Muscle of leg (tissue), 11 donors: ENCODE measurements around the gene RNF40. TPM values are rescaled to one million over a fixed set of nuclear protein-coding genes. Genes with fewer than 3 reads are reported as not detected.
A peak's percentile ranks its signal among the peaks of the same experiment; 100 is the strongest.

Experiments
- DNase-seq: peaks from one replicate; pipeline ENCODE4 v3.0.0; 2013
- H3K27ac ChIP-seq: one replicate; pipeline ENCODE4 v1.5.1; 2013; ENCODE audit warnings: mild to moderate bottlenecking, low read length, control low read depth
- H3K27me3 ChIP-seq: one replicate; pipeline ENCODE4 v1.6.1; 2013; ENCODE audit warnings: low read length; ENCODE audit not compliant: control insufficient read depth, insufficient read depth
- H3K36me3 ChIP-seq: one replicate; pipeline ENCODE4 v1.6.1; 2013; ENCODE audit warnings: low read length; ENCODE audit not compliant: control insufficient read depth, insufficient read depth
- H3K4me1 ChIP-seq: one replicate; pipeline ENCODE4 v1.6.1; 2013; ENCODE audit warnings: low read length; ENCODE audit not compliant: control insufficient read depth, insufficient read depth
- H3K4me3 ChIP-seq: one replicate; pipeline ENCODE4 v1.5.1; 2013; ENCODE audit warnings: low read length, control low read depth
- H3K9me3 ChIP-seq: replicated peaks from 2 replicates; pipeline ENCODE4 v1.6.1; 2013; ENCODE audit warnings: low read depth, low read length; ENCODE audit not compliant: control insufficient read depth
- WGBS: methylation state at CpG from one replicate; pipeline ENCODE4 v1.1.5; 2013; ENCODE audit warnings: missing lambda C conversion rate; ENCODE audit not compliant: insufficient coverage; 5-methylcytosine and 5-hydroxymethylcytosine counted together
- polyA plus RNA-seq, 8 donors: library from polyadenylated mRNA; unstranded; fragments of 120-200 nt; gene quantifications; one replicate each; pipeline versions ENCODE4 v1.2.1 to v1.2.3, GENCODE V29; 2013; ENCODE audit warnings: inconsistent platforms in 1 of 8, low replicate concordance in 1 of 8; ENCODE audit not compliant: insufficient read length in 8 of 8, insufficient read depth in 1 of 8
- total RNA-seq: library from RNA; stranded (reverse); fragments of 120-200 nt; gene quantifications from one replicate; pipeline ENCODE4 v1.2.4, GENCODE V29; 2013

RNF40 gene
- total and polyA plus RNA-seq, 9 donors, result 43.9 to 72.0 (median 56.6) TPM

- no peak for DNase-seq
- 77% methylated on average over 2 of the region's 4 CpGs for WGBS
- H3K9me3 ChIP-seq, result no peaks in the 10 kb centered on the region
- no peak overlapping the region for H3K4me3 ChIP-seq
- no peaks in the 10 kb centered on the region for H3K27me3 ChIP-seq
- no peak overlapping the region for H3K27ac ChIP-seq
- peaks cover 40% of the 10 kb centered on the region for H3K4me1 ChIP-seq
- peaks cover 60% of the 10 kb centered on the region for H3K36me3 ChIP-seq
These were observed 18.4 kb downstream of the RNF40 start for GRCh38 chr16:30780549-30780948.

- no peak overlapping the region for H3K27ac ChIP-seq
- peaks cover 60% of the 10 kb centered on the region for H3K36me3 ChIP-seq
- peaks cover 38% of the 10 kb centered on the region for H3K4me1 ChIP-seq
- no peak for DNase-seq
- no peak overlapping the region for H3K4me3 ChIP-seq
- WGBS, result 95% methylated on average over 57 of the region's 63 CpGs
- no peaks in the 10 kb centered on the region for H3K27me3 ChIP-seq
- H3K9me3 ChIP-seq, result no peaks in the 10 kb centered on the region
These were observed 20.6 kb downstream of the RNF40 start for GRCh38 chr16:30782486-30783279.

- peak; percentile 4 for DNase-seq
- H3K4me1 ChIP-seq, result peaks cover 33% of the 10 kb centered on the region
These were observed 21.4 kb downstream of the RNF40 start for GRCh38 chr16:30783280-30784109.

GRCh38 chr16:30784215-30784614, 22.1 kb downstream of the RNF40 start:
- Histone ChIP-seq H3K27me3 (no peaks in the 10 kb centered on the region), H3K4me3 (no peak overlapping the region), H3K9me3 (no peaks in the 10 kb centered on the region), H3K4me1 (peaks cover 26% of the 10 kb centered on the region), H3K27ac (no peak overlapping the region), H3K36me3 (peaks cover 52% of the 10 kb centered on the region)
- peak; percentile 4 for DNase-seq
- WGBS, result 81% methylated on average over 17 of the region's 18 CpGs

More at GRCh38 chr16:30783280-30784109, 21.4 kb downstream of the RNF40 start:
- Histone ChIP-seq H3K36me3 (peaks cover 56% of the 10 kb centered on the region), H3K9me3 (no peaks in the 10 kb centered on the region), H3K4me3 (no peak overlapping the region), H3K27ac (no peak overlapping the region), H3K27me3 (no peaks in the 10 kb centered on the region)
- 92% methylated on average over 48 of the region's 57 CpGs for WGBS

- H3K36me3 ChIP-seq, result peaks cover 40% of the 10 kb centered on the region
- peak; percentile 25 for DNase-seq
- H3K27me3 ChIP-seq, result no peaks in the 10 kb centered on the region
- H3K9me3 ChIP-seq, result no peaks in the 10 kb centered on the region
- 68% methylated on average over 2 of the region's 7 CpGs for WGBS
- peaks cover 23% of the 10 kb centered on the region for H3K4me1 ChIP-seq
- H3K27ac ChIP-seq, result peak overlapping the region; percentile 74
- H3K4me3 ChIP-seq, result peak overlapping the region; percentile 99
These were observed 23.3 kb downstream of the RNF40 start for GRCh38 chr16:30785126-30786106.

GRCh38 chr16:30786115-30786935, 24.2 kb downstream of the RNF40 start:
- Histone ChIP-seq H3K27me3 (no peaks in the 10 kb centered on the region), H3K27ac (peak overlapping the region; percentile 87), H3K4me1 (peaks cover 23% of the 10 kb centered on the region), H3K9me3 (no peaks in the 10 kb centered on the region), H3K36me3 (peaks cover 37% of the 10 kb centered on the region), H3K4me3 (peak overlapping the region; percentile 99)
- peak; percentile 51 for DNase-seq
- under 1% methylated on average over 35 of the region's 57 CpGs for WGBS

GRCh38 chr16:30786936-30787612, 25.0 kb downstream of the RNF40 start, which contains the start of gene ZNF629:
Gene ZNF629, minus strand, starts transcription at chr16:30787205. Its CDS starts 2,723 bp downstream, at chr16:30784482.
- H3K27ac ChIP-seq, result peak within 1 kb of the TSS; percentile 87
- peaks cover 30% of the 10 kb centered on the region for H3K36me3 ChIP-seq
- H3K4me1 ChIP-seq, result peaks cover 23% of the 10 kb centered on the region
- no peaks in the 10 kb centered on the region for H3K27me3 ChIP-seq
- under 1% methylated on average over 25 of the region's 37 CpGs for WGBS
- DNase-seq, result peak; percentile 92
- no peaks in the 10 kb centered on the region for H3K9me3 ChIP-seq
- peak within 1 kb of the TSS; percentile 99 for H3K4me3 ChIP-seq

- peak; percentile 13 for DNase-seq
- H3K4me1 ChIP-seq, result peaks cover 23% of the 10 kb centered on the region
- H3K9me3 ChIP-seq, result no peaks in the 10 kb centered on the region
- H3K27ac ChIP-seq, result peak overlapping the region; percentile 87
- peaks cover 22% of the 10 kb centered on the region for H3K36me3 ChIP-seq
- H3K27me3 ChIP-seq, result no peaks in the 10 kb centered on the region
- peak overlapping the region; percentile 99 for H3K4me3 ChIP-seq
- whole genome bisulfite sequencing, result 47% methylated on average over 6 of the region's 11 CpGs
These were observed 25.7 kb downstream of the RNF40 start for GRCh38 chr16:30787613-30788378.
